Osteoblast (primary cell): ENCODE data around the gene ZDHHC9. TPM values are rescaled to one million over a fixed set of nuclear protein-coding genes. Genes with fewer than 3 reads are reported as not detected.

Experiments used
- DNase-seq: peaks from one replicate; pipeline ENCODE4 v3.0.0; 2011; ENCODE audit warnings: low spot score, mixed read lengths; ENCODE audit not compliant: insufficient read length; ENCODE audit errors: missing footprints
- H2AFZ ChIP-seq: 2 replicates; pipeline ENCODE4 v1.6.0; 2011; ENCODE audit warnings: mild to moderate bottlenecking, low read length
- H3K27ac ChIP-seq: 2 replicates; pipeline ENCODE4 v1.5.1; 2011; ENCODE audit warnings: mild to moderate bottlenecking, low read depth, low read length, moderate library complexity
- H3K27me3 ChIP-seq: 2 replicates; pipeline ENCODE4 v1.6.0; 2012; ENCODE audit warnings: mild to moderate bottlenecking, control low read depth, inconsistent platforms, low read length, moderate library complexity; ENCODE audit not compliant: insufficient read depth
- H3K36me3 ChIP-seq: 2 replicates; pipeline ENCODE4 v1.5.1; 2011; ENCODE audit warnings: mild to moderate bottlenecking, low read length, control low read depth, moderate library complexity; ENCODE audit not compliant: insufficient read depth
- H3K4me1 ChIP-seq: 2 replicates; pipeline ENCODE4 v1.5.1; 2011; ENCODE audit warnings: mild to moderate bottlenecking, low read length, control low read depth, moderate library complexity; ENCODE audit not compliant: insufficient read depth
- H3K4me2 ChIP-seq: 2 replicates; pipeline ENCODE4 v1.6.0; 2011; ENCODE audit warnings: mild to moderate bottlenecking, low read length; ENCODE audit not compliant: insufficient read depth
- H3K4me3 ChIP-seq: fragments of 200-600 bp; sonication (generic); 3 replicates; pipeline ENCODE4 v1.5.1; 2012; ENCODE audit warnings: mild to moderate bottlenecking, low read length, inconsistent platforms; ENCODE audit not compliant: insufficient read depth
- H3K79me2 ChIP-seq: 2 replicates; pipeline ENCODE4 v1.6.0; 2012; ENCODE audit warnings: mild to moderate bottlenecking, low read length, control low read depth, inconsistent platforms; ENCODE audit not compliant: insufficient read depth
- H3K9me3 ChIP-seq: 2 replicates; pipeline ENCODE4 v1.5.1; 2011; ENCODE audit warnings: low read depth, low read length, control low read depth
- H4K20me1 ChIP-seq: 2 replicates; pipeline ENCODE4 v1.6.0; 2012; ENCODE audit warnings: mild to moderate bottlenecking, low read length, control low read depth; ENCODE audit not compliant: insufficient read depth
- total RNA-seq: library from RNA; depleted of rRNA; stranded (reverse); fragments of >200 nt; gene quantifications from 2 replicates; pipeline ENCODE4 v1.2.3, GENCODE V29; 2012
- TF ChIP-seq, protein P1 (sequence below): IDR thresholded peaks from 2 replicates; pipeline ENCODE4 v1.5.1; 2011; ENCODE audit warnings: mild to moderate bottlenecking, low read depth, low read length, moderate library complexity; ENCODE audit errors: extremely low read depth

Gene ZDHHC9
- total RNA-seq, 1 donor: 28.2 TPM

DNA sequence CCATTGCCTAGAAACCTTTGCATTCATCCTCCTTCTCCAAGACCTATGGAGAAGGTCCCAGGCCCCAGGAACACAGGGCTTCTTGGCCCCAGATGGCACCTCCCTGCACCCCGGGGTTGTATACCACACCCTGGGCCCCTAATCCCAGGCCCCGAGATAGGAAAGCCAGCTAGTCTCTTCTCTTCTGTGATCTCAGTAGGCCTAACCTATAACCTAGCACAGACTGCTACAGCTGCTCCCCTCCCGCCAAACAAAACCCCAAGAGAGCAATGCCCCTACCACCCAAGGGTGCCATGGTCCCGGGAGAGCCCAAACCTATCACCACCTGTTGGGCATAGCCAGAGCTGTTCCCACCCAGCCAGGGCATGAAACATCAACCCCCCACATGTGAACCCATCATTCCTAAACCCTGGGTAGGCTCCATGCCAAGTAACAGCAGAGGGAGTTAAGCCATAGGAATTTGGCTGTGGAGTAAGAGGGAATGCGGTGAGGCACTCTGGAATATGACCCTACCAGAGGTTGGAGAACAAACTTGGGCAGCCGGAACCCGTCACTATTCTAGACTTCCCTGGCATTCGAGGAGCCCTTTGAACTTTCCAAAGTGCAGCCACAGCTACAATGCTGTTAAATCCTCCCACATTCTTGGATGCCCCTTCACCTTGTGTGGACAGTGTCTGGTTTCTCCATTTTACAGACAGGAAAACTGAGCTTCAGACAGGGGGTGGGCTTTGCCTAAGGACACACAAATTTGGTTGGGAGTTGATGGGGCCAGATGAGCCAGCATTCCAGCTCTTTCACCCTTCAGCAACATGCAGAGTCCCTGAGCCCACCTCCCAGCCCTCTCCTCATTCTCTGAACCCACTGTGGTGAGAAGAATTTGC, 74.9 kb downstream of the ZDHHC9 start:
- DNase-seq: no peak

DNA sequence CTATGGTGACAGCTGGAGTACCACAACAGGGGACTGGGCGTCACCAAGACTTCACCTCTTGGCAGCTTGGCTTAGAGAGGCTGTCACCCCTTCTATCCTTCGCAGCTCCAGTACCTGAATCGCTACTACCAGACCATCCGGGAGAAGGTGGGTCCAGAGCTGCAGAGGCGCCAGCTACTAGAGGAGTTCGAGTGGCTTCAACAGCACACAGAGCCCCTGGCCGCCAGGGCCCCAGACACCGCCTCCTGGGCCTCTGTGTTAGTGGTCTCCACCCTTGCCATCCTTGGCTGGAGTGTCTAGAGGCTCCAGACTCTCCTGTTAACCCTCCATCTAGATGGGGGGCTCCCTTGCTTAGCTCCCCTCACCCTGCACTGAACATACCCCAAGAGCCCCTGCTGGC, 75.5 kb downstream of the ZDHHC9 start:
- no peaks in the 10 kb centered on the region for H3K4me1 ChIP-seq
- no peaks in the 10 kb centered on the region for H3K9me3 ChIP-seq
- no peaks in the 10 kb centered on the region for H3K27me3 ChIP-seq
- H3K36me3 ChIP-seq: no peaks in the 10 kb centered on the region
- no peak for DNase-seq
- TF ChIP-seq, protein P1, sequence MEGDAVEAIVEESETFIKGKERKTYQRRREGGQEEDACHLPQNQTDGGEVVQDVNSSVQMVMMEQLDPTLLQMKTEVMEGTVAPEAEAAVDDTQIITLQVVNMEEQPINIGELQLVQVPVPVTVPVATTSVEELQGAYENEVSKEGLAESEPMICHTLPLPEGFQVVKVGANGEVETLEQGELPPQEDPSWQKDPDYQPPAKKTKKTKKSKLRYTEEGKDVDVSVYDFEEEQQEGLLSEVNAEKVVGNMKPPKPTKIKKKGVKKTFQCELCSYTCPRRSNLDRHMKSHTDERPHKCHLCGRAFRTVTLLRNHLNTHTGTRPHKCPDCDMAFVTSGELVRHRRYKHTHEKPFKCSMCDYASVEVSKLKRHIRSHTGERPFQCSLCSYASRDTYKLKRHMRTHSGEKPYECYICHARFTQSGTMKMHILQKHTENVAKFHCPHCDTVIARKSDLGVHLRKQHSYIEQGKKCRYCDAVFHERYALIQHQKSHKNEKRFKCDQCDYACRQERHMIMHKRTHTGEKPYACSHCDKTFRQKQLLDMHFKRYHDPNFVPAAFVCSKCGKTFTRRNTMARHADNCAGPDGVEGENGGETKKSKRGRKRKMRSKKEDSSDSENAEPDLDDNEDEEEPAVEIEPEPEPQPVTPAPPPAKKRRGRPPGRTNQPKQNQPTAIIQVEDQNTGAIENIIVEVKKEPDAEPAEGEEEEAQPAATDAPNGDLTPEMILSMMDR: no peak
- no peak overlapping the region for H3K4me3 ChIP-seq
- H3K27ac ChIP-seq: no peak overlapping the region
- no peaks in the 10 kb centered on the region for H3K79me2 ChIP-seq
- H3K4me2 ChIP-seq: no peak overlapping the region
- no peak overlapping the region for H2AFZ ChIP-seq
- no peaks in the 10 kb centered on the region for H4K20me1 ChIP-seq

More for the DNA sequence above, 74.9 kb downstream of the ZDHHC9 start:
- Histone ChIP-seq H4K20me1 (no peaks in the 10 kb centered on the region), H3K9me3 (no peaks in the 10 kb centered on the region), H3K27ac (no peak overlapping the region), H3K4me1 (no peaks in the 10 kb centered on the region), H3K4me2 (no peak overlapping the region), H3K79me2 (no peaks in the 10 kb centered on the region), H3K4me3 (no peak overlapping the region), H3K27me3 (no peaks in the 10 kb centered on the region), H2AFZ (no peak overlapping the region), H3K36me3 (no peaks in the 10 kb centered on the region)
- TF ChIP-seq, protein P1: no peak

DNA sequence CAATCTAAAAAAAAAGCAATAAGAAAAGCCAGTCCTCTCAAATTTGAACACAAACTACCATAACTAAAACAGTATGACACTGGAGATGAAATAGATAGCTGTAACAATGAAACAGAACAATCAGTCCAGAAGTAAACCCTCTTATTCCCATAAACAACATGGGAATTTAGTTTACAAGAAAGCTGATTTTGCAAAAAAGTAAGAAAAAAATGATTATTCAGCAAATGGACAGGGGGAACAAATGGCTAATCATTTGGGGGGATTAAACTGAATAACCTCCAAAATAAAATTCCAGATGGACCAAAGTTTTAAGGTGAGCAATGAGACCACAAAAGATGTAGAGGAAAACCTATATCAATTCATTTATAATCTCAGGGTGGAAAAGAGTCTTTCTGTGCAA, 80.0 kb downstream of the ZDHHC9 start:
- no peak overlapping the region for H3K27ac ChIP-seq
- DNase-seq: no peak
- peaks cover 12% of the 10 kb centered on the region for H3K4me1 ChIP-seq
- no peaks in the 10 kb centered on the region for H4K20me1 ChIP-seq
- no peak overlapping the region for H3K4me3 ChIP-seq
- H2AFZ ChIP-seq: no peak overlapping the region
- no peaks in the 10 kb centered on the region for H3K79me2 ChIP-seq
- TF ChIP-seq, protein P1: no peak
- no peak overlapping the region for H3K4me2 ChIP-seq
- H3K9me3 ChIP-seq: no peaks in the 10 kb centered on the region
- no peaks in the 10 kb centered on the region for H3K27me3 ChIP-seq
- no peaks in the 10 kb centered on the region for H3K36me3 ChIP-seq

DNA sequence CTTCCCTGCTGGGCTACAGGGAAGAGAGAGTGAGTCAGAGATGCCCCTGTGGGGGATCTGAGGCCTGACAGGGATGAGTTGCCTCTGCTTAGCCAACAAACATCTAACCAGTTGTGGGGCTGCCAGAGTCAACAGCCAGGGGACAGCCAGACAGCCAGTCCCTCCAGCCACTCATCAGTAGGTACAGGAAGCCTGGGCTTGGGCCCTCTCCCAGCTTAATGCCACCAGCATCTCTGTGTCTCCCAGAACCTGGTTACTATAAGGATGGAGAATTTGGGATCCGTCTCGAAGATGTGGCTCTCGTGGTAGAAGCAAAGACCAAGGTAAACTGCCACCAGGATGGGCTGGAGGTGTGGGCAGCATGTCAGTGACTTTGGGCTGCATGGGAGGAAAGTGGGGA, 81.2 kb downstream of the ZDHHC9 start:
- no peak overlapping the region for H3K4me3 ChIP-seq
- no peak overlapping the region for H3K27ac ChIP-seq
- H3K4me1 ChIP-seq: peaks cover 18% of the 10 kb centered on the region
- no peaks in the 10 kb centered on the region for H3K36me3 ChIP-seq
- H2AFZ ChIP-seq: no peak overlapping the region
- DNase-seq: no peak
- no peaks in the 10 kb centered on the region for H3K9me3 ChIP-seq
- TF ChIP-seq, protein P1: no peak
- H4K20me1 ChIP-seq: no peaks in the 10 kb centered on the region
- no peaks in the 10 kb centered on the region for H3K27me3 ChIP-seq
- H3K79me2 ChIP-seq: no peaks in the 10 kb centered on the region
- H3K4me2 ChIP-seq: no peak overlapping the region
